Measurements from ENCODE around the gene TMCO4.
"Not testable (repeated sequence)": the region's sequence is repeated elsewhere in the genome, so short reads cannot be mapped to it uniquely, and the experiment has no call there.

The TMCO4 gene

DNA sequence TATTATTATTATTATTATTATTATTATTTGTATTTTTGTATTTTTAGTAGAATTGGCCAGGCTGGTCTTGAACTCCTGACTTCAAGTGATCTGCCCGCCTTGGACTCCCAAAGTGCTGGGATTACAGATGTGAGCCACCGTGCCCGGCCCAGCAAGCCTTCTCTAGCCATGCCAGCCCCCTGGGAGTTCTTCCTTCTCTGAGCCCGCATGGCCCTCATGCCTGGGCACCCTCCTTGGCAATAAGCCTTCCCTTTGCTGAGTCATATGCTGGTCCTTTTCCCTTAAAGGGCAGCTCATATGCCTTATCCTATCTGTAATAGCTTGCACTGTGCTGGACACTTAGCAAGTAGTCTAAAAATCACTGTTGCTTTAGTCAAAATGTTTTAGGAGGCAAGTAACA lies 164.1 kb downstream of the TMCO4 start:
- DNase-seq: no peak

DNA sequence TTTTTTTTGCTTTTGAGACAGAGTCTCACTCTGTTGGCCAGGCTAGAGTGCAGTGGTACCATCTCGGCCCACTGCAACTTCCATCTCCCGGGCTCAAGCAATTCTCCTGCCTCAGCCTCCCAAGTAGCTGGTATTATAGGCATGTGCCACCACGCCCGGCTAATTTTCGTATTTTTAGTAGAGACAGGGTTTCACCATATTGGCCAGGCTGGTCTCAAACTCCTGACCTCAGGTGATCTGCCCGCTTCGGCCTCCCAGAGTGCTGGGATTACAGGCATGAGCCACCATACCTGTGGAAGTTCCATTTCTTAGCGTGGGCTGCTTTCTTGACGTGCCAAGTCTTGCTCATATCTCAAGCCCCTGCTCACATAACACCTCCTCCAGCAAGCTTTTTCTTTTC lies 164.7 kb downstream of the TMCO4 start:
- not testable (repeated sequence) for DNase-seq

DNA sequence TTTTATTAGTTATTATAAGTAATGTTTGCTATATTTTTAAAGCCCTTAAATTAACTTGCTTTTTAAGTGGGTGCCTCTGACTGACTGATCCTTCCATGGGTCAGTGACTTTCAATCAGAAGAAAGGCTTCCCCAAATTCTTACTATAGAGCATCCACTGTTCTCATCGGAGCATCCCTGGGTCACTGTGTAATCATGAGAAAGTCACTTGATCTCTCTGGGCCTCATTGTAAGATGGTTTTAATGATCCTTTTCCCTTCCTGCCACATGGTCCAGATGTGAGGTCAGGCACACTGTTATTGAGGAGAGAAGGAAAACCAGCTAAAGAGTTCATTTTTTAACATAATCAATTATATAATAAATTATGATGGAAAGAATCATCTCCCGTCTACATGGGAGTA lies 166.6 kb downstream of the TMCO4 start:
- DNase-seq: no peak
